Body of pancreas (tissue), 4 donors: ENCODE data around the gene SAG.

Experiments
- POLR2A ChIP-seq, 3 donors: fragments of 450-650 bp; IDR thresholded peaks; one replicate each; pipeline ENCODE4 v1.6.1; 2016; ENCODE audit warnings: antibody characterized with exemption in 3 of 3, mild to moderate bottlenecking in 2 of 3
- TF ChIP-seq, protein P1 (sequence below), 7 experiments: fragments of 450-650 bp in 4 of 7; fragments of 200-600 bp in 3 of 7; sonication (generic) in 3 of 7; IDR thresholded peaks; one replicate each; pipeline ENCODE4 v1.5.1; 2016 to 2019; ENCODE audit warnings: antibody characterized with exemption in 7 of 7

DNA sequence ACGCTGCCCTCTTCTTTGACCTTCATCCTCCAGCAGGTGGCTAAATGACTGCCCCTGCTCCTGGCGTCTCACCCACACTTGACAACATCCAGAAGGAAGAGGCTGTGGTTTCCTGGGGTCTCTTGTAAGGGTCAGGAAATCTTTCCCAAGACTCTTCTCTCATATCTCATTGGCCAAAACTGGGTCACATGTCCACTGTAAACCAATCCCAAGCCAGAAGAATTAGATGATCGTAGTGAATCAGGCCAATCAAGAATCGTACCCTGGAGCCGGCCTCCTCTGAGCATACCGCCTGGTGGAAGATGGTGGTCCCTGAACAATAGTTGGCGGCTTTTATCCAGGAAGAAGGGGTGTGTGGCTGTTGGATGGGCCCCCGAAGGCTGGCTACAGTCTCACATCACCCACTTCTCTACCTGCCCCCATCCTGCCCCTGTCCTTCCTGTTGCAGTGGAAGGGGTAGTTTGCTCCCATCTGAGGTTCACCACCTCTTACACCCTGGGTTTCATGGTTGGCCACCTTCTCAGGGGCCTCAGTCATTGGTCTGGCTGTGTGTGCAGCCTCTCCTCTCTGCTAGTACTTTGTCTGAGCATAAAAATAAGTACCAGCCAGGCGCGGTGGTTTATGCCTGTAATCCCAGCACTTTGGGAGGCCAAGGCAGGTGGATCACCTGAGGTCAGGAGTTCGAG, 3.8 kb downstream of the SAG start:
- no peak for TF ChIP-seq POLR2A (IDR thresholded peaks at IDR 0.05)
- TF ChIP-seq, protein P1, sequence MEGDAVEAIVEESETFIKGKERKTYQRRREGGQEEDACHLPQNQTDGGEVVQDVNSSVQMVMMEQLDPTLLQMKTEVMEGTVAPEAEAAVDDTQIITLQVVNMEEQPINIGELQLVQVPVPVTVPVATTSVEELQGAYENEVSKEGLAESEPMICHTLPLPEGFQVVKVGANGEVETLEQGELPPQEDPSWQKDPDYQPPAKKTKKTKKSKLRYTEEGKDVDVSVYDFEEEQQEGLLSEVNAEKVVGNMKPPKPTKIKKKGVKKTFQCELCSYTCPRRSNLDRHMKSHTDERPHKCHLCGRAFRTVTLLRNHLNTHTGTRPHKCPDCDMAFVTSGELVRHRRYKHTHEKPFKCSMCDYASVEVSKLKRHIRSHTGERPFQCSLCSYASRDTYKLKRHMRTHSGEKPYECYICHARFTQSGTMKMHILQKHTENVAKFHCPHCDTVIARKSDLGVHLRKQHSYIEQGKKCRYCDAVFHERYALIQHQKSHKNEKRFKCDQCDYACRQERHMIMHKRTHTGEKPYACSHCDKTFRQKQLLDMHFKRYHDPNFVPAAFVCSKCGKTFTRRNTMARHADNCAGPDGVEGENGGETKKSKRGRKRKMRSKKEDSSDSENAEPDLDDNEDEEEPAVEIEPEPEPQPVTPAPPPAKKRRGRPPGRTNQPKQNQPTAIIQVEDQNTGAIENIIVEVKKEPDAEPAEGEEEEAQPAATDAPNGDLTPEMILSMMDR (IDR thresholded peaks at IDR 0.05) = no peak
